Measurements from ENCODE around the gene HOXB5.

HOXB5 gene

DNA sequence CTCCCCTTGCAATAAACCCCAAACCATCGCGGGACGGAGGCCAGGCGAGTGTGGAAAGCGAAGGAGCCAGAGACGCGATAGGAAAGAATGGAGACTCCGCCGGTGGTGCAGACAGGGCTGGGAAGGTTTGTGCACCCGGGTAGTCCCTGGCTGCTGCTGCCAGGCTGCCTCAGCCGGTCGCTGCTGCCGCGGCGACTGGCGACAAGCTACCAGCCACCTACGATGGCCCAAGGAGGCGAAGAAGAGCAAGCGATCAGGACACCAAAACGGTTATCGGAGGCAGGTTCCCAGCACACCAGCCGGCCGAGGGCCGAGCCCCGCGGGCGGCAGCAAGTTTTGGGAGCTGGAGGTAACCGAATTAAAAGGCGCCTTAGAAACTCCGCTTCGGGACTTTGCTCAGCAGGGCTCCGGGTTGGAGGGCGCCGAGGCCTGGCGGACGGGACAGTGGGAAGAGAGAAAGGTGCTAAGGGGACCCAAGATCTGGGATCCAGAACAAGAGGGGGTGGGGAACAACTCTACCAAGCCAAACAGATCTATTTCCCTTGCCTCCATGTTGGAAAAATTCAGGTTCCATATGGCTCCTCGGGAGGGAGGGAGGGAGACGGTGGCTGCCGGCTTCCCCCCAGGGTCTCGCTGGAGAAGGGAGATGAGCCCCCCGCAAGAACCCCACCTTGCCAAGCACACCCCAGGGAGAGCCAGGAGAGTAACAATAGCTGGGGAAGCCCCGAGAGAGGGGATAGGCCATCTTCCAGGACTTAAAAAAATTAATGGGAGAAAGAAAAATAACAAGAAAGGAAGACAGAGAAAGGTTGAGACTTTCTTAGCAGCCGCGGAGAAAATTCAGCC is 38.9 kb downstream of the HOXB5 start:
- no peak overlapping the region for H3K9ac ChIP-seq (ENCODE audit: low read depth, low read length, poor library complexity, severe bottlenecking)
- H3F3A ChIP-seq (ENCODE audit: low read depth), result no peaks in the 10 kb centered on the region
- H3K4me1 ChIP-seq (ENCODE audit: insufficient read depth, low read length, poor library complexity, severe bottlenecking), result peaks cover 41% of the 10 kb centered on the region
- peaks cover 88% of the 10 kb centered on the region for H4K20me1 ChIP-seq (ENCODE audit: insufficient read depth, low read length, poor library complexity, severe bottlenecking)
- no peak overlapping the region for H2AFZ ChIP-seq (ENCODE audit: low read length)
- no peaks in the 10 kb centered on the region for H3K9me2 ChIP-seq (replicated peaks; ENCODE audit: low read depth, low read length)
- H3K27me3 ChIP-seq (ENCODE audit: insufficient read depth, low read length, poor library complexity, severe bottlenecking), result no peaks in the 10 kb centered on the region
- TF ChIP-seq EZH2phosphoT487 (IDR thresholded peaks at IDR 0.05; ENCODE audit: borderline replicate concordance), result no peak
- TF ChIP-seq, protein P1, sequence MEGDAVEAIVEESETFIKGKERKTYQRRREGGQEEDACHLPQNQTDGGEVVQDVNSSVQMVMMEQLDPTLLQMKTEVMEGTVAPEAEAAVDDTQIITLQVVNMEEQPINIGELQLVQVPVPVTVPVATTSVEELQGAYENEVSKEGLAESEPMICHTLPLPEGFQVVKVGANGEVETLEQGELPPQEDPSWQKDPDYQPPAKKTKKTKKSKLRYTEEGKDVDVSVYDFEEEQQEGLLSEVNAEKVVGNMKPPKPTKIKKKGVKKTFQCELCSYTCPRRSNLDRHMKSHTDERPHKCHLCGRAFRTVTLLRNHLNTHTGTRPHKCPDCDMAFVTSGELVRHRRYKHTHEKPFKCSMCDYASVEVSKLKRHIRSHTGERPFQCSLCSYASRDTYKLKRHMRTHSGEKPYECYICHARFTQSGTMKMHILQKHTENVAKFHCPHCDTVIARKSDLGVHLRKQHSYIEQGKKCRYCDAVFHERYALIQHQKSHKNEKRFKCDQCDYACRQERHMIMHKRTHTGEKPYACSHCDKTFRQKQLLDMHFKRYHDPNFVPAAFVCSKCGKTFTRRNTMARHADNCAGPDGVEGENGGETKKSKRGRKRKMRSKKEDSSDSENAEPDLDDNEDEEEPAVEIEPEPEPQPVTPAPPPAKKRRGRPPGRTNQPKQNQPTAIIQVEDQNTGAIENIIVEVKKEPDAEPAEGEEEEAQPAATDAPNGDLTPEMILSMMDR (conservative IDR thresholded peaks at IDR 0.05; ENCODE audit: low read length), result no peak
- H3K36me3 ChIP-seq (ENCODE audit: insufficient read depth, low read length), result peaks cover 89% of the 10 kb centered on the region
- peaks cover 100% of the 10 kb centered on the region for H3K79me2 ChIP-seq (ENCODE audit: insufficient read depth, low read length)
- no peaks in the 10 kb centered on the region for H3K9me3 ChIP-seq (ENCODE audit: insufficient read depth, low read depth, low read length)
- H3K4me3 ChIP-seq (ENCODE audit: low read length, poor library complexity, severe bottlenecking), result no peak overlapping the region
- no peak overlapping the region for H3K4me2 ChIP-seq (ENCODE audit: low read depth, low read length, poor library complexity, severe bottlenecking)

DNA sequence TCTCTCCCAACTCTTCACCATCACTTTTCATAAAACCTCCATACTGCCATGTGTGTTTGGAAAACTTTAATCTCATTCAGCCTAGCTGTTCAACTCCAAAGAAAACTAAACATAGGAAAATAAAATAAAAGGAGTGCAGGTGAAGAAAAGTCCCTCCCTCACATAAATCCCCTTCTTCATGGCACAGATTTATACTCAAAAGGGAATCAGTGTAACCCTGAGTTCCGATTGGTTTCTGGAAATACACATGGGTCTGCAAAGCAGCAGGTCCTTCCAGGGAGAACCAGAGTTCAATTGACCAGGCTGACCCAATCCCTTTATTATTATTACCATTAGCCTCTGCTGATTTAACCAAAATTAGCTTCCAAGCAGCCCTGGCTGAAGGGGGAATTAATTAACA is 39.8 kb downstream of the HOXB5 start:
- peaks cover 89% of the 10 kb centered on the region for H3K36me3 ChIP-seq (ENCODE audit: insufficient read depth, low read length)
- no peak overlapping the region for H3K4me2 ChIP-seq (ENCODE audit: low read depth, low read length, poor library complexity, severe bottlenecking)
- H3F3A ChIP-seq (ENCODE audit: low read depth), result peaks cover 8% of the 10 kb centered on the region; the same call in 1 of the 2 replicates
- H3K79me2 ChIP-seq (ENCODE audit: insufficient read depth, low read length), result peaks cover 99% of the 10 kb centered on the region
- no peak overlapping the region for H3K4me3 ChIP-seq (ENCODE audit: low read length, poor library complexity, severe bottlenecking)
- no peak overlapping the region for H2AFZ ChIP-seq (ENCODE audit: low read length)
- no peak overlapping the region for H3K9ac ChIP-seq (ENCODE audit: low read depth, low read length, poor library complexity, severe bottlenecking)
- H3K9me2 ChIP-seq (replicated peaks; ENCODE audit: low read depth, low read length), result no peaks in the 10 kb centered on the region
- TF ChIP-seq EZH2phosphoT487 (IDR thresholded peaks at IDR 0.05; ENCODE audit: borderline replicate concordance), result no peak
- TF ChIP-seq, protein P1 (conservative IDR thresholded peaks at IDR 0.05; ENCODE audit: low read length), result no peak
- peaks cover 35% of the 10 kb centered on the region for H3K4me1 ChIP-seq (ENCODE audit: insufficient read depth, low read length, poor library complexity, severe bottlenecking)
- no peaks in the 10 kb centered on the region for H3K27me3 ChIP-seq (ENCODE audit: insufficient read depth, low read length, poor library complexity, severe bottlenecking)
- H3K9me3 ChIP-seq (ENCODE audit: insufficient read depth, low read depth, low read length), result no peaks in the 10 kb centered on the region
- H4K20me1 ChIP-seq (ENCODE audit: insufficient read depth, low read length, poor library complexity, severe bottlenecking), result peaks cover 86% of the 10 kb centered on the region

DNA sequence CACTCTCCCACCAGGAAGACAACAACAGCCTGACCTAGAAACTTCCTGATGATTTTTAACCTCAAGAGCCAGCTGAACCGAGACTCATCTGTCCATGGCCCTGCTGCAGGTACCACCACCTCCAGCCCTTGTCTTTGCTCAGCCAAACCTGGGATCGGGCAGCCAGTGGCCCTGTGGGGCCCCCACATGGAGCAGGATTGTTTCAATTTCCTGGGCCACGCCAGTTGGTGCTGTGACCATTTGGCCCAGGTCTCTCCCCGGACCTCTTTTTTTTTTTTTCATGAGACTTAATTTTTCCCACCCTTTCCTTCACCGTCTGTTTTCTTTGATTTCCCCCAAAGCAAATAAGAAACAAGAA is 40.4 kb downstream of the HOXB5 start:
- Histone ChIP-seq H2AFZ (ENCODE audit: low read length) (no peak overlapping the region), H3K79me2 (ENCODE audit: insufficient read depth, low read length) (peaks cover 99% of the 10 kb centered on the region), H3K9me2 (replicated peaks; ENCODE audit: low read depth, low read length) (no peaks in the 10 kb centered on the region), H3K36me3 (ENCODE audit: insufficient read depth, low read length) (peaks cover 89% of the 10 kb centered on the region), H4K20me1 (ENCODE audit: insufficient read depth, low read length, poor library complexity, severe bottlenecking) (peaks cover 86% of the 10 kb centered on the region), H3K9ac (ENCODE audit: low read depth, low read length, poor library complexity, severe bottlenecking) (no peak overlapping the region), H3K4me1 (ENCODE audit: insufficient read depth, low read length, poor library complexity, severe bottlenecking) (peaks cover 35% of the 10 kb centered on the region), H3K4me2 (ENCODE audit: low read depth, low read length, poor library complexity, severe bottlenecking) (no peak overlapping the region), H3K27me3 (ENCODE audit: insufficient read depth, low read length, poor library complexity, severe bottlenecking) (no peaks in the 10 kb centered on the region), H3F3A (ENCODE audit: low read depth) (peaks cover 13% of the 10 kb centered on the region; the same call in 1 of the 2 replicates), H3K9me3 (ENCODE audit: insufficient read depth, low read depth, low read length) (no peaks in the 10 kb centered on the region), H3K4me3 (ENCODE audit: low read length, poor library complexity, severe bottlenecking) (no peak overlapping the region)
- TF ChIP-seq EZH2phosphoT487 (IDR thresholded peaks at IDR 0.05; ENCODE audit: borderline replicate concordance), result no peak
- TF ChIP-seq, protein P1 (conservative IDR thresholded peaks at IDR 0.05; ENCODE audit: low read length), result no peak

All from Loucy (cell line).